GM21360 (cell line): ENCODE data around the gene SERPINA3.
"Not testable (repeated sequence)": the region's sequence is repeated elsewhere in the genome, so short reads cannot be mapped to it uniquely, and the experiment has no call there.

Source experiments
- ATAC-seq: cut with Tn5 transposase; IDR thresholded peaks from one replicate; pipeline ENCODE4 v1.9.1; 2021; ENCODE audit warnings: mild to moderate bottlenecking, moderate library complexity; ENCODE audit not compliant: unreplicated experiment

SERPINA3 gene

DNA sequence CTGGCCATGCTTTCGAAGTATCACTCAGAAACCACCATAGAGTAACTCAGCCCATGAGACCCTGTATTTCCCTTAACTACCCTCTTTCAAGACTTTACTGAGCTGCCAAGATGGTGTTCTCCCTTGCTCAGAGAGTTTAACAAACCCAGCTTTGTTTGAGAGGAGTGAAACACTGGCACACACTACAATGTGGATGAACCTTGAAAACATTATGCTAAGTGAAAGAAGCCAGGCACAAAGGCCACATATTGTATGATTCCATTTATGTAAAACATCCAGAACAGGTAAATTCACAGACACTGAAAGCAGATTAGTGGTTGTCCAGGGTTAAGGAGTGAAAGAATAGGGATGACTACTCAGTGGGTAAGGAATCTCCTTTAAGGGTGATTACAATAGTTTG lies 18.9 kb downstream of the SERPINA3 start:
- ATAC-seq, result no peak

GRCh38 chr14:94631536-94632304 lies 19.5 kb downstream of the SERPINA3 start:
- ATAC-seq, result no peak

DNA sequence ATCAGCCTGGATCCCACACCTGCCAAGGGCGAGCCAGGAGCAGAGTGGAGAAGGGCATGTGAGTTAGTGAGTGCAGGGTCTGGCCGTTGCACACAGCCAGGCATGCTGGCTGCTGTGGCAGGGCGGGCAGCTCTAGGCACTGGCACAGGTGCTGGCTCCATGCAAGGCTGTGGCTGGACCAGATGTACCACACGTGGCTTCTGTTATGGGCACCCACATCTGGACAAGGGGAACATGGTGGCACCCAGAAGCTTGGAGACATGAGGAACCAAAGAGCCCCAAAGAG lies 20.1 kb downstream of the SERPINA3 start:
- ATAC-seq, result no peak

DNA sequence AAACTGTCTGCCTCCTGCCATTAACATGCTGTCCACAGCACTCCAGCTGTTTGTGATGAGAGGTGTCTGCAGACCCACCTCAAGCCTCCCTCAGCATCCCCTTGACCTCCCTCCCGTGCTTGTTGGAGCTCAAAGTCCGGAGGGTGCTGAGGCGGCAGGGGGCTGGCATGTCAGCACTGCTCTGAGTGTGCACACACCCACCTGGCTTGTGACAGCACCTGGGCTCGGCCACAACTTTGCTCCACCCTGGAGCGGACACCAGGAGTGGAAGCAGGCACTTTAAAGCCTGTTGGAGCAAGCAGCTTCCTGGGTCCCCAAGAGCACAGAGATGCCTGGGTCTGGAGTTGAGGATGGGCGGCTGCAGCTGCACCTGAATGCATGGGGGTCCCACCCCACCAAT lies 20.9 kb downstream of the SERPINA3 start:
- ATAC-seq, result no peak

DNA sequence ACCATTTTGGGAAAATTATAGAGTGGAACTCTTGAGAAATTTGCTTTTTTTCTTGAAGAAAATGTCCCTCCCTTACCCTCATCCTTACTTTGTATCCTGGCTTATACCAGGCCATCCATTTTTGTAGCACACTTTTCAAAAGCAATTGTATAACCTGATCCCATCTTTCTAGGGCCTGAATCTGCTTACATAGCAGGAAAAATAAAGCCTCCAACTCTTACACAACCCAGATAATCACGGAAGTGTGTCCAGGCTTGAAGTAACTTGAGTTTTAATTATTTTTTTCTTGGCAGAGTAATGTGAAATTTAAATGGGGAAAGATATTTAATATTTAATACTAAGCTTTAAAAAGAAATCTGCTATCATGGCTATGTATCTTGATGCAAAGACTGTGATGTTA lies 23.0 kb downstream of the SERPINA3 start:
- ATAC-seq, result no peak

GRCh38 chr14:94636744-94637412 lies 24.7 kb downstream of the SERPINA3 start:
- ATAC-seq, result no peak

DNA sequence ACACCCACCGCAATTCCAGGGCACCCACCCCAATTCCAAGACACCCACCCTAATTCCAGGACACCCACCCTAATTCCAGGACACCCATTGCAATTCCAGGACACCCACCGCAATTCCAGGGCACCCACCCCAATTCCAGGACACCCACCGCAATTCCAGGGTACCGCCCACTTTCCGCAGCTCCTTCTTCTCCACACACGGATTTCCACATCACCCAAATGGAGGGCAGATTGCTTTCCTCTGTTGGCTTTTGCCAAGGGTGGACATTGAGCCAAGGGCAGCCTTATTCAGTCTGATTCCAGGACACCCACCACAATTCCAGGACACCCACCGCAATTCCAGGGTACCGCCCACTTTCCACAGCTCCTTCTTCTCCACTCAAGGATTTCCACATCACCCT lies 25.6 kb downstream of the SERPINA3 start:
- not testable (repeated sequence) for ATAC-seq

GRCh38 chr14:94638339-94638738 lies 26.1 kb downstream of the SERPINA3 start:
- ATAC-seq, result no peak

GRCh38 chr14:94638961-94639817 lies 27.0 kb downstream of the SERPINA3 start:
- no peak for ATAC-seq

- no peak for ATAC-seq
These were observed 28.8 kb downstream of the SERPINA3 start for GRCh38 chr14:94640721-94641631.

DNA sequence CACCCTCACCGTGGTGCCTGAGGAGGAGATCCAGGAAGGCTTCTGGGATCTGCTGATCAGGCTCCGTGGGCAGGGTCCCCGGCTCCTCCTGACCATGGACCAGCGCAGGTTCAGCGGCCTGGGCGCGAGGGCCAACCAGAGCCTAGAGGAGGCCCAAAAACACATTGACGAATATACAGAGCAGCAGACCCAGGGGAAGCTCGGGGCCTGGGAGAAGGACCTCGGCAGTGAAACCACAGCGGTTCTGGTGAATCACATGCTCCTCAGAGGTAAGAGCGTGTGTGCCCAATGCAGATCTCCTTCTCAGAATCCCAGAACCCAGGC lies 29.4 kb downstream of the SERPINA3 start:
- ATAC-seq, result no peak

DNA sequence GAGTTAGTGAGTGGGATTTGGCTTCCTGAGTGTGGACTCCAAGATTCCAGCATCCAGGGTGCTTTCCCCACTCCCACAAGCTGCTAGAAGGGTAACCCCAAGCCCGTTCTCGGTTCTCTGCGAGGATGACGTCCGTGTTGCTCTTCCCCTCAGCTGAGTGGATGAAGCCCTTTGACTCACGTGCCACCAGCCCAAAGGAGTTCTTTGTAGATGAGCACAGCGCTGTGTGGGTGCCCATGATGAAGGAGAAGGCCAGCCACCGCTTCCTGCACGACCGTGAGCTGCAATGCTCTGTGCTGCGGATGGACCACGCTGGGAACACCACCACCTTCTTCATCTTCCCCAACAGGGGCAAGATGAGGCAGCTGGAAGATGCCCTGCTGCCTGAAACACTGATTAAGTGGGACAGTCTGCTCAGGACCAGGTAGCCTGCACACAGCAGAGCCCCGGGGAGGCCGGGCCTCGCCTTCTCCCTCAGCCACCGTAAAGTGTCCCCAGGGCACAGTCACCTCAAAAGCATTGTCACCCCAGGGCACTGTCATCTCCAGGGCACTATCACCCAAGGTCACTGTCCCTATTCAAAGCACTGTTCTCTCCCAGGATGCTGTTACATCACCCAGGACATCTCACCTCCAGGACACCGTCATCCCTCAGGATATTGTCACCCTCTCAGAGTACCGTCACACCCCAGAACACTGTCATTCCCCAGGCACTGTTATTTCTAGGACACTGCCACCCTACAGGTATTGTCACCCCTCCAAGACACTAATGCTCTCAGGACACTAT lies 31.3 kb downstream of the SERPINA3 start:
- ATAC-seq, result no peak

- no peak for ATAC-seq
These were observed 31.9 kb downstream of the SERPINA3 start for GRCh38 chr14:94644102-94644535.

DNA sequence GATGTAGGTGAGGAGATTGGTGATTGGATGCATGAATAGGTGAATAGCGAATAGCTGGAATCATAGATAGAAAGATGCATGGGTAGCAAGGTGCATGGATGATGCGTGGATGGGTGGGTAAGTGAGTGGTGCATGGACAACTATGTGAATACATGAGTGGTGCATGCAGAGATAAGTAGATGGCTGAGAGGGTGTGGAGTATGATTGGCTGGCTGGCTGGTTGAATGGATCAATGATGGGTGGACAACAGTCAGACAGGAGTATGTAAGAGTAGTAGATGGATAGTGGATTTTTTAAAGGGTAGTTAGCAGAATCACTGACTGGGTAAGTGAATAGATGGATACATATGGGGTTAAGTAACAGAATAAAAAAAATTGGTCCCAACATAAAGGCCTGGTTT lies 33.9 kb downstream of the SERPINA3 start:
- no peak for ATAC-seq

DNA sequence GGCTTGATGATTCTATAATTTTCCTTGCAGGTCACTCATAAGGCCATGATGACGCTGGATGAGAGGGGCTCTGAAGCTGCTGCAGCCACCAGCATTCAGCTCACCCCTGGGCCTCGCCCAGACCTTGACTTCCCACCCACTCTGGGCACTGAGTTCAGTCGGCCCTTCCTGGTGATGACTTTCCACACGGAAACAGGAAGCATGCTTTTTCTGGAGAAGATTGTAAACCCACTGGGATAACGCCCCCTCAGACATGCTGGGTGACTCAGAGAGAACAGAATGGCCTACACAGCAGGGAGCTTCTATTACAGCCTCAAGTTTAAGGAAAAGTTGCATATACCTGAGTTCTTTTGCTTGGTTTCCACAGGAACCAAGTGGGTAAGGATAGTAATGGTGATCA lies 34.3 kb downstream of the SERPINA3 start:
- ATAC-seq, result no peak

- no peak for ATAC-seq
These were observed 36.6 kb downstream of the SERPINA3 start for GRCh38 chr14:94648801-94649200.

DNA sequence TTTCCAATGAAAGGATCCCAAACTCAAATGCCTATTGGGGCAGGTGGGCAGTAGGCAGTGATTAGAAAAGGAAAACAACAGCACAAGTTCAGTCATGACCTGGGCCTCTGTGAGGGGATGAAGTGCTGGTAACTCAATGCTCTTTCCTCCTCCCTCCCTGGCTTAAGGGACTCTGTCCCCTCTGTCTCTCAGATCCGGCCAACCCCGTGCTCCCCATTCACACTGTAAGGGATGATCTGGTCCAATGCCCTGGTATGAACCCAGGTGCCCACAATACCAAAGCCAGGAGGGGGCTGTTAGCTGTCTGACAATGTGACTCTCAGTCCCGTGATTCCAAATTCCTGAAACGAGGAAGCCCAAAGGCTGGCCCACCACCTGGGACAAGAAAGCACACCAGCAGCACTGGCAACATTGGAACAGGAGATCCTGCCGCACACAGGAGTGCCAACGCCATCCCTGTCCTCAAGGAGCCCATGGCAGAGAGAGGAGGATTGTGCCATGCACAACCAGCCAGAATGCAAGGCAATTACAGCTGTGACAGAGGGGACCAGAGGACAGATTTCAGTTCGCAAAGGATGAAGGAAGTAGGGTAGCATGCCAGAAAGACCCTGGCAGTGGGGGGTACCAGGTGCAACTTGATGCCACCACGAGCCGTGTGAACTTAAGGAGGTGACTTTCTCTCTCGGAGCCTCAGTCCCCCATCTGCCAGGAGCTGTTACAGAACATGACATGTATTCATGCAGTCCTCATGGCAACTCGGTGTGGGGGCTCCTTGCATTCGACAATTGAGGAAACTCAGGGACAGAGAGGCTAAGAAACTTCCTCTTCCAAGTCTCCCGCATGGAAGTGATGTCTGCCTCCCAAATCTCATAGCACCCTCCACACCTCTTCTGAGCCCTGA lies 37.6 kb downstream of the SERPINA3 start:
- ATAC-seq, result no peak

GRCh38 chr14:94650444-94650775 lies 38.2 kb downstream of the SERPINA3 start:
- no peak for ATAC-seq
